T1000 (cell line): ENCODE data around the gene KLK3.
"Not testable (repeated sequence)": the region's sequence is repeated elsewhere in the genome, so short reads cannot be mapped to it uniquely, and the experiment has no call there.

Experiments
- DNase-seq: peaks from one replicate; lab custom pipeline; 2025; ENCODE audit warnings: mixed read lengths; lab: John Stamatoyannopoulos, UW

KLK3 gene

DNA sequence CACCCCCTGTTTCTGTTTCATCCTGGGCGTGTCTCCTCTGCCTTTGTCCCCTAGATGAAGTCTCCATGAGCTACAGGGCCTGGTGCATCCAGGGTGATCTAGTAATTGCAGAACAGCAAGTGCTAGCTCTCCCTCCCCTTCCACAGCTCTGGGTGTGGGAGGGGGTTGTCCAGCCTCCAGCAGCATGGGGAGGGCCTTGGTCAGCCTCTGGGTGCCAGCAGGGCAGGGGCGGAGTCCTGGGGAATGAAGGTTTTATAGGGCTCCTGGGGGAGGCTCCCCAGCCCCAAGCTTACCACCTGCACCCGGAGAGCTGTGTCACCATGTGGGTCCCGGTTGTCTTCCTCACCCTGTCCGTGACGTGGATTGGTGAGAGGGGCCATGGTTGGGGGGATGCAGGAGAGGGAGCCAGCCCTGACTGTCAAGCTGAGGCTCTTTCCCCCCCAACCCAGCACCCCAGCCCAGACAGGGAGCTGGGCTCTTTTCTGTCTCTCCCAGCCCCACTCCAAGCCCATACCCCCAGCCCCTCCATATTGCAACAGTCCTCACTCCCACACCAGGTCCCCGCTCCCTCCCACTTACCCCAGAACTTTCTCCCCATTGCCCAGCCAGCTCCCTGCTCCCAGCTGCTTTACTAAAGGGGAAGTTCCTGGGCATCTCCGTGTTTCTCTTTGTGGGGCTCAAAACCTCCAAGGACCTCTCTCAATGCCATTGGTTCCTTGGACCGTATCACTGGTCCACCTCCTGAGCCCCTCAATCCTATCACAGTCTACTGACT is at the start of gene KLK3:
Gene KLK3, plus strand, starts transcription at position 280 of the 775 bp plus-strand sequence. Its CDS starts 41 bp downstream, at position 321.
- no peak for DNase-seq

- no peak for DNase-seq
These were observed 45.9 kb upstream of the KLK3 start for GRCh38 chr19:50808856-50809255.

DNA sequence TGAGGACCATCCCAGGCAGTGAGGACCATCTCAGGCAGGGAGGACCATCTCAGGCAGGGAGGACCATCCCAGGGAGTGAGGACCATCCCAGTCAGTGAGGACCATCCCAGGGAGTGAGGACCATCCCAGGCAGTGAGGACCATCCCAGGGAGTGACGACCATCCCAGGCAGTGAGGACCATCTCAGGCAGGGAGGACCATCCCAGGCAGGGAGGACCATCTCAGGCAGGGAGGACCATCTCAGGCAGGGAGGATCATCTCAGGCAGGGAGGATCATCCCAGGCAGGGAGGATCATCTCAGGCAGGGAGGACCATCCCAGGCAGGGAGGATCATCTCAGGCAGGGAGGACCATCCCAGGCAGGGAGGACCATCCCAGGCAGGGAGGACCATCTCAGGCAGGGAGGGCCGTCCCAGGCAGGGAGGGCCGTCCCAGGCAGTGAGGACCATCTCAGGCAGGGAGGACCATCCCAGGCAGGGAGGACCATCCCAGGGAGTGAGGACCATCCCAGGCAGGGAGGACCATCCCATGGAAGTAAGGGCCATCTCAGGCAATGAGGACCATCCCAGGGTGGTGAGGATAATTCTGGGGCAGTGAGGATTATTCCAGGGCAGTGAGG is 43.0 kb upstream of the KLK3 start:
- not testable (repeated sequence) for DNase-seq

- no peak for DNase-seq
These were observed 42.2 kb upstream of the KLK3 start for GRCh38 chr19:50812474-50812873.

DNA sequence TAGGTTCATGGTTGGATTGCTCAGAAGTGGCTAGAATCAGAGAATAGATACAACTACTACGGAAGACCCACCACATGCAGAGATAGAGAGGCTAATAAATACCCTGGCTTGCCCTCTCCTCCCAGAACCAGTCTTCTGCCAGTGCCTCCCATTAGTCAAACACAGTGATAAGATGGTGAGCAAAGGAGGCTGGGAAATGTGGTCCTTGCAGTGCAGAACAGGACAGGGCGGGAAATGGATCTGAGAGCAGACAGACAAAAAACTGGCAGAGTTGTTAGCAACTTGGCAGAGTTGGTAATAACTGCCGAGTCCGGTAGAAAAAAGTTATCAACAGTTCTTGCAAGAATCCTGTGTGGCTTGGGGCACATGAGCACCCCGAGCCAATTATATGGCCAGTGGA is 39.8 kb upstream of the KLK3 start:
- no peak for DNase-seq

DNA sequence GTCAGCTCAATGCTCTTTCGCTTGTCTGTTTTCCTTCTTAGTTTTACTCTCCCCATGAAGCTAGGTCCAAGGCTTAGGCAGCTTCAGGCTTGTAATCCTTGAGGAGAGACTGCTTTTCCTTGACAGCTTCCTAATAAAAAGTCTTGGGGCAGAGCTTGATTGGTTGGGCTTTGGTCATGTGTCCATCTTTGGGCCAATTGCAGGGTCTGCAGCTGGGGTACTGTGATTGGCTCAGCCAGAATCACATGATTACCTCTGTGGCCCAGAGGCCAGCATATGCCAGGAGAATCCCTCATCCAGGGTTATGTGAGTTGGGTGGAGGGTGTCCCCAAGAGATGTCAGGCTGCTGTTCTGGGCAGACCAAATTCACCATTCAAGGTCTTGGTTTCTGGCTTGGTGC is 39.3 kb upstream of the KLK3 start:
- no peak for DNase-seq

GRCh38 chr19:50817941-50818858 is 36.5 kb upstream of the KLK3 start:
- DNase-seq, result no peak

DNA sequence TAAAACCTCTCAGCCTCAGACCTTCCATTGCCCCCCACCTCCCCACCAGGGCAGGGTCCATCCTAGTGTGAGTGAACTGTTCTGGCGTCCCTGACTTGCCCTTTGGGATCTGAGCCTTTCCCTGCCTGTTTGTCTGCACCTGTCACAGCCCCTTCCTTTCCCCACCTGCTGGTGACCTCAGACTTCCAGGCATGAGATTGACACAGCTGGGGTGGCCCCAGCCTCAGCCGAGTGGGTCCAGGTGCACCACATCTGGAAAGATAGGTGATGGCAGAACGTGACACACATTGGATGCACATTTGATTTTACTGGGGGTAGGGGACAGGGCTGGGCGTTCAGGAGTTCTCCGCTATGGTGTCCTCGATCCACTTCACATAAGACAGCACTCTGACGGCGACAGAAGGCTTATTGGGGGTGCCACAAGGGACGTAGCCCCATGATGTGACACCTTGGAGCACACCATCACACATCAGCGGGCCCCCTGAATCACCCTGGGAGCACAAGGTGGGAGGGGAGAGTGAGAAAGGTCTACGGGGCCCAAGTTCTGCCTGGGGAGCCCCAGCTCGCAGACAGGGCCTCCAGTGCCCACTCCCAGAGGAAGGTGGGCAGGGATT is 35.7 kb upstream of the KLK3 start:
- DNase-seq, result no peak

DNA sequence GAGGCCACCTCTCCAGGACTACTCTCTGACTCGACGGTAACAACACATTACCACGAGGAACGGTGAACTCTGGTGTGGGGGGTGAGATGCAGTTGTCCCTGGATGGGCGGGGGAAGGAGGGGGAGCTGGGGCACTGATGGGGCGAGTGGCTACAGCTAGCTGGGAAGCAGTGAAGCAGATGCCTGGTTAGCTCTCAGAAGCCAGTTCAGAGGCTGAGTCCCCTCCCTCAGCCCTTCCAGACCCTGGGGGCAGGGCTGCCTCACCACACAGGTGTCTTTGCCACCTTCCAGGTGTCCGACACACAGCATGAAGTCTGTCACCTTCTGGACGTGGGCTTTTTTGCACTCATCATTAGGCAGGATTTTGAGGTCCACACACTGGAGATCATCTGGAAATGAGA is 35.1 kb upstream of the KLK3 start:
- no peak for DNase-seq

- no peak for DNase-seq
These were observed 34.6 kb upstream of the KLK3 start for GRCh38 chr19:50820086-50820485.

GRCh38 chr19:50820549-50821247 is 34.0 kb upstream of the KLK3 start:
- DNase-seq, result no peak

DNA sequence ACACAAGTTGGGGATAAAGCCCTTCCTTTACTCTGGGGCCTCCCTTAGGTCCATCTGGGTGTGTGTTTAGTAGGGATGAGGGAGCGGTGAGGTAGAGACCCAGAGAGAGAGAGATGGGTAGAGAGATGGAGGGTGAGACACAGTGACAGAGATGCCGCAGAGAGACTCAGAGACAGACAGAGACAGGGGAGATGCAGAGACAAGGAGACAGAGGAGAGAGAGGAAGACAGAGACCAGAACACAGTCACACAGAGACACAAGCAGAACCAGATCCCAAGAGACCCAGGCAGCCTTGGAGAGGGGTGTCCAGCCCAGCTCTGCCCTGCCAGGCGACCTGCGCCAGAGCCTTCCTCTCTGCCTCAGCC is 33.5 kb upstream of the KLK3 start:
- no peak for DNase-seq

DNA sequence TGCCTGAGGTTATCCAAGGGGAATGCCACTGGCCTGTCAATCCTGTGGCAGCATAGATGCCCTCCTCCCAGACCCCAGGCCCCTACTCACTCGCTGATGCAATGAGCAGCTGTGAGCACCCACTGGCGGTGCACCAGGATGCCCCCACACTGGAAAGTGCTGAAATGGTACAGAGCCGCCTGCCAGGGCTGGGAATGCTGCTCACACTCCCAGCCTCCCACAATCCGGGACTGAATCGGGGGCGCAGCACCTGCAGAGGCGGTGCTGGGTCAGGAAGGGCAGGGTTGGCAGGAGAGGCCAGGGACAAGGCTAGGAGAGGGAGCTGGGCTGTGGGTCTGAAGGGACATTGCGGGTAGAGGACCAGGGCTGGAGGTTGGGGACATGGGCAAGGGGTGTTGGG is 33.1 kb upstream of the KLK3 start:
- DNase-seq, result no peak

GRCh38 chr19:50822661-50823208 is 32.0 kb upstream of the KLK3 start:
- no peak for DNase-seq

DNA sequence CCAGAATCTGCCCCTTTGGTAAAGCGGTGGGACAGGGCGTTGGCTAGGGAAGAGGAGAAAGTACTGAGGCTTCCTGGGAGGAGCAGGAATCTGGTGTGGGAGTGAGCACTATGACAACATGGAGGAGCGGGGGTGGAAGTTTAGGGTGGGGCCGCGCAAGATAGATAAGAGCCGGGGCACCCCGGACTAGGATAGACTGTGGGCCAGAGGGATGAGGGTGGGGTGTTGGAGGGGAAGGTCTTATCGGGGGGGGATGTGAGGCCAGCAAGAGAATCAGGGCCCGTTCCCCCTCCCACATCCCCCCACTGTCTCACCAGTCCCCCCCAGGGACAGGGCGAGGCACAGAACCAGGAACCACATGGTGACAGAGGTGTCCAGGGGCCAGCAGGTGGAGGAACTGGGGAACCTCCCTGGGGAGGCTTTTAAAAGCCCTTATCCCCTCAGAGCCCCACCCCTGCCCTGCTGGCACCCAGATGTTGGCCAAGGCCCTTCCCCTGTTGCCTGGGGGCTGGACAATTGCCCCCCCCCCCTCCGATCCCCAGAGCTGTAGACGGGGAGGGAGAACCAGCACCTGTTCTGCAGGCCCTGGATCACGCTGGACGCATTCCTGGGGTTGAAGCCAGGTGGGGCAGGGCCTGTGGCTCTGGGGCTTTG is 31.2 kb upstream of the KLK3 start, which contains the start of gene KLK1:
Gene KLK1, minus strand, starts transcription at position 399 of the 654 bp plus-strand sequence. Its CDS starts 39 bp downstream, at position 360.
- no peak for DNase-seq

- no peak for DNase-seq
These were observed 28.0 kb upstream of the KLK3 start for GRCh38 chr19:50826492-50827240.

DNA sequence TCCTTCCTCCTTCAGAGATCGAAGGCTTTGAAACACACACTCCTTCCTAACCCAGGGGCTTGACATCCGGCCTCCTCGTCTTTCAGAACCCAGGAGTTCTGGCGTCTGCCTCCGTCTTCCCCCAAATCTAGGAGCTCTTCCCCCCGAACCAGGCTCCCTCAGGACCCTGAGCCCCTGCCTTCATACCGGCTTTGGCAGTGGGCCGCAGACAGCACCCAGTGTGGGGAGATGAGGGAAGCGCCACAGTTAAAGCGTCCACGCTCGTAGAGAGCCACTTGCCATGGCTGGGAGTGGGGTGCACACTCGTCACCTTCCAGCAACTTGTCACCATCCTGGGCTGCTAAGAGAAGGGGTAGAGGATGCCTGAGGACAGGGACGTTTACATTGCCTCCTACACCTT is 27.2 kb upstream of the KLK3 start:
- no peak for DNase-seq

GRCh38 chr19:50829801-50830200 is 24.9 kb upstream of the KLK3 start:
- DNase-seq, result no peak

- DNase-seq, result no peak
These were observed 24.3 kb upstream of the KLK3 start for GRCh38 chr19:50830266-50831025.
